Stomach smooth muscle (tissue), 2 donors: Measurements from ENCODE around the gene ARCN1.

Experiments
- H3K27ac ChIP-seq: one replicate; pipeline ENCODE4 v1.7.0; 2013; ENCODE audit warnings: mild to moderate bottlenecking, low read length, inconsistent platforms
- H3K27me3 ChIP-seq, 2 donors: one replicate each; pipeline ENCODE4 v1.7.0; 2013; ENCODE audit warnings: low read length in 2 of 2; ENCODE audit not compliant: insufficient read depth in 2 of 2, control insufficient read depth in 1 of 2
- H3K36me3 ChIP-seq, 2 donors: one replicate each; pipeline ENCODE4 v1.7.0; 2013; ENCODE audit warnings: low read length in 2 of 2; ENCODE audit not compliant: control insufficient read depth in 2 of 2, insufficient read depth in 2 of 2
- H3K4me1 ChIP-seq: one replicate; pipeline ENCODE4 v1.7.0; 2013; ENCODE audit warnings: low read length; ENCODE audit not compliant: control insufficient read depth, insufficient read depth
- H3K4me3 ChIP-seq, 2 donors: one replicate each; pipeline ENCODE4 v1.7.0; 2013; ENCODE audit warnings: low read length in 2 of 2
- H3K9ac ChIP-seq, 2 donors: one replicate each; pipeline ENCODE4 v1.7.0; 2013; ENCODE audit warnings: low read length in 2 of 2, mild to moderate bottlenecking in 1 of 2
- H3K9me3 ChIP-seq, 2 donors: one replicate each; pipeline ENCODE4 v1.7.0; 2013; ENCODE audit warnings: low read length in 2 of 2; ENCODE audit not compliant: control insufficient read depth in 2 of 2
- donor health status: healthy.
- donor health status: Pancreatic carcinoma.

The ARCN1 gene

GRCh38 chr11:118649941-118650340 is 77.7 kb downstream of the ARCN1 start:
- Histone ChIP-seq H3K4me1 (peaks cover 2% of the 10 kb centered on the region), H3K27ac (no peak overlapping the region), H3K4me3 (no peak overlapping the region), H3K9ac (no peak overlapping the region), H3K9me3 (no peaks in the 10 kb centered on the region), H3K36me3 (peaks cover 59 to 64% of the 10 kb centered on the region in 2 donors), H3K27me3 (no peaks in the 10 kb centered on the region)

GRCh38 chr11:118650366-118650765 is 78.2 kb downstream of the ARCN1 start:
- Histone ChIP-seq H3K27ac (no peak overlapping the region), H3K4me1 (peaks cover 2% of the 10 kb centered on the region), H3K27me3 (no peaks in the 10 kb centered on the region), H3K9me3 (no peaks in the 10 kb centered on the region), H3K4me3 (no peak overlapping the region), H3K9ac (no peak overlapping the region), H3K36me3 (peaks cover 61 to 64% of the 10 kb centered on the region in 2 donors)

GRCh38 chr11:118651820-118652219 is 79.6 kb downstream of the ARCN1 start:
- Histone ChIP-seq H3K4me3 (no peak overlapping the region), H3K27ac (no peak overlapping the region), H3K27me3 (no peaks in the 10 kb centered on the region), H3K36me3 (peaks cover 65 to 69% of the 10 kb centered on the region in 2 donors), H3K9me3 (no peaks in the 10 kb centered on the region), H3K9ac (no peak overlapping the region), H3K4me1 (peaks cover 2% of the 10 kb centered on the region)
